Sigmoid colon (tissue), 4 donors: Measurements from ENCODE around the gene GAS6.

Source experiments
- CTCF ChIP-seq, 4 experiments: fragments of 450-650 bp in 3 of 4; fragments of 200-600 bp in 1 of 4; IDR thresholded peaks; one replicate each; pipeline ENCODE4 v1.5.1; 2016 to 2019; ENCODE audit warnings: antibody characterized with exemption in 4 of 4, mild to moderate bottlenecking in 3 of 4, moderate library complexity in 2 of 4
- EP300 ChIP-seq, 4 donors: sonication (generic); formaldehyde crosslinking; IDR thresholded peaks; one replicate each; pipeline ENCODE4 v1.6.1; 2017; ENCODE audit warnings: antibody characterized with exemption in 4 of 4
- POLR2A ChIP-seq, 2 donors: fragments of 450-650 bp; IDR thresholded peaks; one replicate each; pipeline ENCODE4 v1.6.1; 2016; ENCODE audit warnings: antibody characterized with exemption in 2 of 2, mild to moderate bottlenecking in 2 of 2, moderate library complexity in 2 of 2
- POLR2AphosphoS5 ChIP-seq, 4 donors: sonication (generic); formaldehyde crosslinking; IDR thresholded peaks; one replicate each; pipeline ENCODE4 v1.6.1; 2017; ENCODE audit warnings: antibody characterized with exemption in 4 of 4

- TF ChIP-seq CTCF (IDR thresholded peaks at IDR 0.05) (no peak), POLR2A (IDR thresholded peaks at IDR 0.05) (no peak), POLR2AphosphoS5 (IDR thresholded peaks at IDR 0.05) (no peak), EP300 (IDR thresholded peaks at IDR 0.05) (no peak)
Measured at GRCh38 chr13:113802761-113803160, 61.1 kb downstream of the GAS6 start.
